Measurements from ENCODE around the gene EGR4.

The EGR4 gene

DNA sequence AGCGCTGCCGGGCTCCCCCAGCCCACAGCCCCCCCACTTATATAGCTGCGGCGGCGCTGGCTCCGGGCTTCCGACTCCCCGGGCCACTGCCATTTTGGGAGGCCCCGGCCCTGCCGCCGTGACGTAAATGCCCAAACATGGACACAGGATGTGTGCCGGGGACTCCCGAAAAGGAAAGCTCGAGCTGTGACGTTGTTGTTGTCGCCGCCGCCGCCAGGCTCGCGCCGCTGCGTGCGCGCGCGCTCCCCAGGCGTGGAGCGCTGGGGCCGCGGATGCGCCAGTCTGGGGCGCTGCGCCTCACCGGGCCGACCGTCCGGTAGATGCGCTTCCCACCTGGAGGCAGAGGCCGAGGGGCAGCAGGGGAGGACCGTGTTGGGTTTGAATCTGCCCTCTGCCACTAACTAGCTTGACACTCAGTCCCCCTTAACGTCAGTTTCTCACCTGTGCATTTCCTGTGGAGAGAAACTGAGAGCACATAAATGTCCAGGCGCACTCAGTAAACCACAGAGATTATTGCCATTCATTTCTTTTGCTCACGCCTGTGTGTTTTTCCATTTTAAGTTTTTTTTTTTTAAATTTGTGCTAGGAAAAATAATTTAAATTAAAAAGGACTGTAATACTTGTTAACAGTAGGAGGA is at the start of gene EGR4:
Gene EGR4 (minus strand): TSS at position 15 of the 638 bp plus-strand sequence. CDS start 231 bp downstream, outside the sequence.
- DNase-seq (ENCODE audit: low read depth), result no peak
- peak within 1 kb of the TSS; percentile 50 for H3K4me3 ChIP-seq (ENCODE audit: low read depth, low read length)

DNA sequence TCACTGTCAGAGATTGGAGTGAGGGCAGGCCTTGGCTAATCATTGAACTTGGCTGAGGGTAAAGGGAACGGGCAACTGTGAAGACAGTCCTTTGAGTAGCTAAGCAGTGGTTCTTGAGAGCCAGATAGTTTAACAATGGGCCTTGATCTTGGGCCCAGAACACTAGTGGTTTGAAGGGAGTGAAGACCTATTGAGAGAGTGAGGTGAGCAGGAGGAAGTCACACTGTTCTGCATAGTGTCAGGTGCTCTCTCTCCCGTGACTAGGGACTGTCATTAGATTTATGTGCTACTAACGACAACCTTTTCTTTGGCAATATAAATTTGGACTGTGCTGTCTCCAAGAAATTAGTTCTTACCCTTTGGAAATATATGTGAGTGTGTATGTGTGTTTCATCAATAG is 47.7 kb upstream of the EGR4 start:
- no peak for DNase-seq (ENCODE audit: low read depth)
- H3K4me3 ChIP-seq (ENCODE audit: low read depth, low read length), result no peak overlapping the region

GRCh38 chr2:73339201-73339600 is 45.9 kb upstream of the EGR4 start:
- no peak for DNase-seq (ENCODE audit: low read depth)
- H3K4me3 ChIP-seq (ENCODE audit: low read depth, low read length), result no peak overlapping the region

DNA sequence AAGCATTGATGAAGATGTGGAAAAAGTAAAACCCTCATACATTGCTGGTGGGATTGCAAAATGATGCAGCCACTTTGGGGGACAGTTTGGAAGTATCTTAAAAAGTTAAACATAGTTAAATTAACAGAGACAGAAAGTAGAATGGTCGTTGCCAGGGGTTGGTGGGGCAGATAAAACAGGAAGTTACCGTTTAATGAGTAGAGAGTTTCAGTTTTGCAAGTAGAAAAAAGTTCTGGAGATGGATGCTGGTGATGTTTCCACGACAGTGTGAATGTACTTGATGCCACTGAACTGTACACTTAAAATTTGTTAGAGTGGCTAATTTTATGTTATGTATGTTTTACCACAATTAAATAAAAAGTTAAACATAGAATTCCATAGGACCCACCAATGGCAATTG is 44.5 kb upstream of the EGR4 start:
- H3K4me3 ChIP-seq (ENCODE audit: low read depth, low read length), result no peak overlapping the region

DNA sequence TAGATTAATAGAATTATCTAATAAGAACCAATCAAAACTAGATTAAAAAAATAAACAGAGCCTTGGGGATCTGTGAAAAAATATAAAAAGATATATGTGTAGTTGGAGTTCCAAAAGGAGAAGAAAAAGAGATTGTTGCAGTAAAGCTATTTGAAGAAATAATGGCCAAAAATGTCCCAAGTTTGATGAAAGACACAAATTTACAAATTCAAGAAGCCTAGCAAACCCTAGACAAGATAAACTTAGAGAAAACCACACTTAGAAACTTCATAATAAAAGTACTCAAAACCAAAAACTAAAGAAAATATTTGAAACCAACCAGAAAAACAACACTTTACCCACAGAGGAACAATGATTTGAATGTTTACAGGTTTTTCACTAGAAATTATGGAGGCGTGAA is 41.3 kb upstream of the EGR4 start:
- no peak overlapping the region for H3K4me3 ChIP-seq (ENCODE audit: low read depth, low read length)
- no peak for DNase-seq (ENCODE audit: low read depth)

More for the DNA sequence above, 44.5 kb upstream of the EGR4 start:
- no peak for DNase-seq (ENCODE audit: low read depth)

DNA sequence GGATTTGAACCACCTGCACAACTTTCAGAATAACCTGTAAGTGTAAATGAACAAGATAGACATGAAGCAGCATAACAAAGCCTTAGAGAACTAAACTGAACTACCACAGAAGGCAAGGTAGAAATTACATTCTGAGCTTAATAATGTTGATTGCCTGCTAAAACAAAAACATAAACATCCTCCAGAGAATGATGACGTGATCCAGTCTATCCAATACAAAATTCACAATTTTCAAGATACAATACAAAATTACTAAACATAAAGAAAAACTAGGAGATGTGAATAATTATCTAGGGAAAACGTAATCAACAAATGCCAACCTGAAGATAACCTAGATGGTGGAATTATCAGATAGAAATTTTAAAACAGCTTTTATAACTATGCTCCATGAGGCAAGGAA is 40.7 kb upstream of the EGR4 start:
- H3K4me3 ChIP-seq (ENCODE audit: low read depth, low read length), result no peak overlapping the region
- DNase-seq (ENCODE audit: low read depth), result no peak

DNA sequence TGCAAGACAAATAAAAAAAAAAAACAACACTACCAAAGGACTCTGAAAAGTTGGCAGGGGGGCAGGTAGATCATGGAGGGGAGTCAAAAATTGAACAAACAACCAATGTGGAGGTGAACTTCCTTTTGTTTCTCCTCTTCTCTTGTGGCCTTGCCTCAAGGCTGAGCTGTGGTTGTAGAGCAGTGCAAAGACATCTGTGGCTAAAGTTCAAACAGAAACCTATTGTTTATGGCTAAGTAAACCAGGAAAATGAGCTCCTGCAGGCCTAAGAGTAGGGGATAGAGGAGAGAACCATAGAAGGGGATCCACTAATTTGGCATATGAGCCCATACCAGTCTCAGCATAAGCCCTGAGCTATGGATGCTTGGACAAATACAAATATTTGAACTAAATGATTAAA is 40.2 kb upstream of the EGR4 start:
- no peak overlapping the region for H3K4me3 ChIP-seq (ENCODE audit: low read depth, low read length)
- DNase-seq (ENCODE audit: low read depth), result no peak

- DNase-seq (ENCODE audit: low read depth), result no peak
- H3K4me3 ChIP-seq (ENCODE audit: low read depth, low read length), result no peak overlapping the region
Observed at GRCh38 chr2:73324126-73324725, 30.9 kb upstream of the EGR4 start.

GRCh38 chr2:73323551-73323950 is 30.2 kb upstream of the EGR4 start:
- DNase-seq (ENCODE audit: low read depth), result no peak

GRCh38 chr2:73314441-73314840 is 21.1 kb upstream of the EGR4 start:
- no peak for DNase-seq (ENCODE audit: low read depth)
- no peak overlapping the region for H3K4me3 ChIP-seq (ENCODE audit: low read depth, low read length)

More at GRCh38 chr2:73323551-73323950, 30.2 kb upstream of the EGR4 start:
- H3K4me3 ChIP-seq (ENCODE audit: low read depth, low read length), result no peak overlapping the region

DNA sequence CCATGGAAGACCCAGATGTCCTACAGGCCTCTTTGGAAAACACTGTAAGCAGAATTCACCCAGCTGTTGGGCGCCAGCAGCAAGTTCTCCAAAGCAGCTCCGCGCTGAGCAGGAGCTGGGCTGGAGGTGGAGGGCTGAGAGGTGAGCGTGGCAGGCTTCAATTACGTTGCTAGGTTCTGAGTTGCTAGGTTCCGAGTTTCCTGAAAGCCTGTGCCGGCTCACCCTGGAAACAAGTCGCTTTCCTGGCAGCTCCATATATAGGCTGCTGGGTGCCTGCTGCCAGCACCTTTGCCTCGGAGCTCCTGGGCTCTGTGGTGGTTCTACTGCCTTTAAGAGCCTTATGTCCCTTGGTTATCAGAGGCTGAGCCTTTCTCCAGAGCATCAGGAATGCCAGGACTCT is 14.4 kb upstream of the EGR4 start:
- DNase-seq (ENCODE audit: low read depth), result no peak
- no peak overlapping the region for H3K4me3 ChIP-seq (ENCODE audit: low read depth, low read length)

GRCh38 chr2:73301636-73302035 is 8.3 kb upstream of the EGR4 start:
- no peak for DNase-seq (ENCODE audit: low read depth)
- no peak overlapping the region for H3K4me3 ChIP-seq (ENCODE audit: low read depth, low read length)

DNA sequence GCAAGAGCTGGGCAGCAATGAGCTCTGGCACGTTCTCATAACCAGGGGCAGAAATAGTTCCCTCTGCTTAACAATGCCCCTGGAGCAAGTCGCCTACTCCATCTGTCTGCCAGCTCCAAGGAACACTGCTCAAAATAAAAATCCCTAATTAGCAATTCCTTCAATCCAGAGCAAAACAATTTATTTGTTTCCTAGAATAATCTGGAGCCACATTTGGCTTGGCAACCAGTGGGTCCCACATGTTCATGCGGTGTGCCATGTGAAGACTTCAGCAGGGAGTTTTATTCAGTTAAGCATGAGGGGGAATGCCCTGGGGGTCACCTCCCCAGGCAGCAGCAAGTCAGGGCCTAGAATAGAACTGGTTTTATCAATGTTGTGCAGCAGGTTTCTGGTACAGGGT is 7.6 kb upstream of the EGR4 start:
- H3K4me3 ChIP-seq (ENCODE audit: low read depth, low read length), result no peak overlapping the region

DNA sequence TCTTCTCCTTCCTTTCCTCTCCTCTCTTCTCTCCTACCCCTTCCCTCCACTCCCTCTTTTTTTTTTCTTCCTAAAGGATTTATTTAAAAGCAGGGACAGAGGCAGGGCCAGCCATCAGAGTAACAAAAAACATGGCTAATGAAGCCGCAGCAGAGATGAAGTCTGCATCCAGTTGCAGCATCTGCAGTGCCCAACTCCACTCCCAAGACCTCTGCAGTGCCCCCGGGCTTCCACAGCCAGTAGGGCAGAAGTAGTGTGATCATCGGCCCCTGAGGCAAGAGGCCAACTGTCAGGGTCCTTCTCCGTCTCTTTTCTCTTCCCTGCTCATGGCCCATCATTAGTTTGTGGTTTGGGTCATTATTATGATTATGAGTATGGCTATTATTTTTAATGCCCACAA is 4.2 kb upstream of the EGR4 start:
- H3K4me3 ChIP-seq (ENCODE audit: low read depth, low read length), result no peak overlapping the region

More for the DNA sequence above, 7.6 kb upstream of the EGR4 start:
- DNase-seq (ENCODE audit: low read depth), result no peak

GRCh38 chr2:73297151-73297559 is 3.8 kb upstream of the EGR4 start:
- no peak for DNase-seq (ENCODE audit: low read depth)

More for the DNA sequence above, 4.2 kb upstream of the EGR4 start:
- DNase-seq (ENCODE audit: low read depth), result no peak

DNA sequence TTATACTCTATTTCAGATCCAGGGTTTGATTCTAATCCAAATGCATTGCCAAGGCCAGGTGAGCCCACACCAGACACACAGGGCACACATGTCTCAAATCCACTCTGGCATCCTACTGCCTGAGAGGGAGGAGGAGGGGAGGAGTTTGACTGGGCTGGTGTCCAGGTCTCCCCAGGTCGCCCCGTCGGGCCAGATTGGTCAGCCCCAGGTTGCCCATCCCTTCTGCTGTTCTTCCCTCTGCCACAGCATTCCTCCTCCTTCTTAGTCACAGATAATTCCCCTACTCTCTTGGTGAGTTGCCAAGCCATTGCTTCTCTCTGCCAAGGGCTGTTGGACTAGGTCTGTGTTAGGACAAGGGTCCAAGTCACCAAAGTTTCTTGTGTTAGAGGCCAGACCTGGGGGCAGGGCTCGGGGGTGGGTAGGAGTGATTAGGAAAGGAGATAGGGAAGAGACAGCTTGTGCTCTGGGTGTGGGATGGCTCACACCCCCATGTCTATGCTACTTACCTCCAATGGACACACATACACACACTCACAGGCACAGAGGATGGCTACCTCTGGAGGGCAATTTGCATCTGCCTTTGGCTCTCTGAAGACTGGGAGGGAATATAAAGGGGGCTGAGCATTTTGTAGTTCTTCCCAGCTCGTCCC is 2.5 kb upstream of the EGR4 start:
- DNase-seq (ENCODE audit: low read depth), result no peak
- no peak overlapping the region for H3K4me3 ChIP-seq (ENCODE audit: low read depth, low read length)

More at GRCh38 chr2:73297151-73297559, 3.8 kb upstream of the EGR4 start:
- no peak overlapping the region for H3K4me3 ChIP-seq (ENCODE audit: low read depth, low read length)

DNA sequence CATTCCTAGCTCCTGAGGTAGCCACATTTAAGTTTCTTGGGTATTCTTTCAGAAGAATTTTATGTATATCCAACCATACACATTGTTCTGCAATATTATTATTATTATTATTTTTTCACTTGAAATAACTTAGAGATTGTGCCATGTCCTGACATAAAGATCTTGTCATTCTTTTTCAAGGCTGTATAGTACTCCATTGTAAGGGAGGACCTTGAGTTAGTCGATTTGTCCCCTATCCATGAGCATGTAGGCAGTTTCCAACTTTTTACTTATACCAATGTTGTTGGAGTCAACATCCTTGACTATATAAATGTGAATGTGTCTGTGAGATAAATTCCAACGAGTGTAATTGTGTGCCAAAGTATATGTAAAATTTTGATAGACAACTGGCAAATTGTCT is 891 bp upstream of the EGR4 start:
- H3K4me3 ChIP-seq (ENCODE audit: low read depth, low read length), result no peak overlapping the region
- no peak for DNase-seq (ENCODE audit: low read depth)

GRCh38 chr2:73292906-73293533 is 328 bp downstream of the EGR4 start:
- peak overlapping the region; percentile 50 for H3K4me3 ChIP-seq (ENCODE audit: low read depth, low read length)
- DNase-seq (ENCODE audit: low read depth), result no peak

- no peak overlapping the region for H3K4me3 ChIP-seq (ENCODE audit: low read depth, low read length)
- no peak for DNase-seq (ENCODE audit: low read depth)
Observed at GRCh38 chr2:73292316-73292905, 937 bp downstream of the EGR4 start.

Measured in skeletal muscle cell (primary cell).